IPS DF 6.9 (cell line): ENCODE measurements around the gene CDS2.

Experiments used
- DNase-seq: peaks from one replicate; pipeline ENCODE4 v3.0.0-alpha.2; 2013; ENCODE audit warnings: low read depth, low spot score
- H3K27ac ChIP-seq: one replicate; pipeline ENCODE4 v1.5.1; 2013; ENCODE audit warnings: low read length, control low read depth
- H3K27me3 ChIP-seq: 2 replicates; pipeline ENCODE4 v1.6.1; 2013; ENCODE audit warnings: mild to moderate bottlenecking, low read length; ENCODE audit not compliant: control insufficient read depth, insufficient read depth
- H3K36me3 ChIP-seq: 2 replicates; pipeline ENCODE4 v1.6.1; 2013; ENCODE audit warnings: low read length; ENCODE audit not compliant: control insufficient read depth, insufficient read depth
- H3K4me1 ChIP-seq: 2 replicates; pipeline ENCODE4 v1.6.1; 2013; ENCODE audit warnings: low read length; ENCODE audit not compliant: control insufficient read depth, insufficient read depth
- H3K4me3 ChIP-seq: 2 replicates; pipeline ENCODE4 v1.5.1; 2013; ENCODE audit warnings: mild to moderate bottlenecking, low read length
- H3K9me3 ChIP-seq: 2 replicates; pipeline ENCODE4 v1.6.1; 2013; ENCODE audit warnings: low read length, inconsistent platforms; ENCODE audit not compliant: control insufficient read depth, insufficient read depth
- WGBS: extraction: QIAGEN DNeasy Blood & Tissue Kit; methylation state at CpG from one replicate; pipeline ENCODE4 v1.1.7; 2013; ENCODE audit warnings: mixed read lengths, missing lambda C conversion rate; ENCODE audit not compliant: insufficient read length, insufficient coverage; 5-methylcytosine and 5-hydroxymethylcytosine counted together

CDS2 gene

DNA sequence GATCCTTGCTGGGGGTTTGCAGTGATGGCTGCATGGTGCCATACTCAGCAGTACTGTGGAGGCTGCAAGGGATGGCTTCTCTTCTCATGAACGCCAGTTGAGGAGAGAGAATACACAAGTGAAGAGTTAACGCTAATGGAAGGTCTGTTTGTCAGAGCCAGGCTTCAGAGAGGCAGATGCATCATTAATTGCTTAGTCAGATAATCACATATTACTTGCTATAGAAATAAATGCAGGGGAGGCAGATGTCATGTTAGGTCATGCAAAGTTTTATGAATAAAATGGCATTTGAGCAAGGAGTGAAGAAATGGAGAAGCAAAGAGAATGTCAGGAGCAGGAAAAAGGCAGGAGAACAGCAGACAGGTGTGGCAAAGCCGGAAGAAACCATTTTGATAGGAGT is 51.2 kb downstream of the CDS2 start:
- no peak for DNase-seq
- peaks cover 3% of the 10 kb centered on the region; the same call in 1 of the 2 replicates for H3K4me1 ChIP-seq
- no peaks in the 10 kb centered on the region for H3K9me3 ChIP-seq
- no CpG with 5 or more reads among the region's 3 CpGs for WGBS
- H3K27ac ChIP-seq: no peak overlapping the region
- H3K4me3 ChIP-seq: no peak overlapping the region
- H3K36me3 ChIP-seq: peaks cover 3% of the 10 kb centered on the region; the same call in 1 of the 2 replicates
- H3K27me3 ChIP-seq: no peaks in the 10 kb centered on the region

DNA sequence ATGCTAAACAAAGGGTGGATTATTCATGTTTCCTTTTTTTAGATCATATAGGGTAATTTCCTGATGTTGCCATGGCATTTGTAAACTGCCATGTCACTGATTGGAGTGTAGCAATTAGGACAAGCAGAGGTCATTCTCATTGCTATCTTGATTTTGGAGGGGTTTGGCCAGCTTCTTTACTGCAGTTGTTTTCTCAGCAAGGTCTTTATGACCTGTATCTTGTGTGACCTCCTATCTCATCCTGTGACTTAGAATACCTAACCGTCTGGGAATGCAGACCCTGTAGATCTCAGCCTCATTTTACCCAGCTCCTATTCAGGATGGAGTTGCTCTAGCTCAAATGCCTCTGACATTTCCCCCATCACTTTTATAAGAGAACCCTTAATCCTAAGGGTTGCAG is 53.6 kb downstream of the CDS2 start:
- no CpG with 5 or more reads among the region's 1 CpG for WGBS
- H3K36me3 ChIP-seq: peaks cover 6% of the 10 kb centered on the region; the same call in 1 of the 2 replicates

DNA sequence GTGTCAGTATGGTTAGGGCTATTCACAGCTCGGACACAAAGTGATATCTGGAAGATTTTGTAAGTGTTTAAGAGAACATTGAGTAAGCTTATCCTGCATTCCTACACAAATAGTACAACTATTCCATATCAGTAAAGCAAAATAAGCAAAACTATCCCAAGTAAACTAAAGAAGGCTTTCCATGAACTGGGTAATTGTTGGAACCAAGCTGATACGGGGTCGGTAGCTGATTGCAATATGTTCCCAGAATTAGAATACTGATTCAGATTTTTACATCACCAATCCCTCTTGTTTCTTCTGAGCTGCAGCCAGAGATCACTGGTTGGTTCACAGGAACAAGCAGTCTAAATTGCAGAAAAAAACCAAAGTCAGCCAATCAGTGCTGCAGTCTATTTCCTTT is 54.1 kb downstream of the CDS2 start:
- no CpG with 5 or more reads among the region's 3 CpGs for WGBS
- no peaks in the 10 kb centered on the region for H3K27me3 ChIP-seq
- peaks cover 3% of the 10 kb centered on the region; the same call in 1 of the 2 replicates for H3K4me1 ChIP-seq
- no peaks in the 10 kb centered on the region for H3K9me3 ChIP-seq
- no peak for DNase-seq
- peaks cover 9% of the 10 kb centered on the region for H3K36me3 ChIP-seq
- no peak overlapping the region for H3K4me3 ChIP-seq
- H3K27ac ChIP-seq: no peak overlapping the region

More for the DNA sequence above, 53.6 kb downstream of the CDS2 start:
- no peak overlapping the region for H3K4me3 ChIP-seq
- H3K4me1 ChIP-seq: peaks cover 3% of the 10 kb centered on the region; the same call in 1 of the 2 replicates
- no peak overlapping the region for H3K27ac ChIP-seq
- no peaks in the 10 kb centered on the region for H3K27me3 ChIP-seq
- DNase-seq: no peak
- no peaks in the 10 kb centered on the region for H3K9me3 ChIP-seq

GRCh38 chr20:5181492-5181891 is 54.7 kb downstream of the CDS2 start:
- no CpG with 5 or more reads among the region's 2 CpGs for WGBS
- Histone ChIP-seq H3K27ac (no peak overlapping the region), H3K4me3 (no peak overlapping the region), H3K9me3 (no peaks in the 10 kb centered on the region), H3K27me3 (no peaks in the 10 kb centered on the region), H3K4me1 (peaks cover 3% of the 10 kb centered on the region; the same call in 1 of the 2 replicates), H3K36me3 (peaks cover 10% of the 10 kb centered on the region)
- DNase-seq: no peak

DNA sequence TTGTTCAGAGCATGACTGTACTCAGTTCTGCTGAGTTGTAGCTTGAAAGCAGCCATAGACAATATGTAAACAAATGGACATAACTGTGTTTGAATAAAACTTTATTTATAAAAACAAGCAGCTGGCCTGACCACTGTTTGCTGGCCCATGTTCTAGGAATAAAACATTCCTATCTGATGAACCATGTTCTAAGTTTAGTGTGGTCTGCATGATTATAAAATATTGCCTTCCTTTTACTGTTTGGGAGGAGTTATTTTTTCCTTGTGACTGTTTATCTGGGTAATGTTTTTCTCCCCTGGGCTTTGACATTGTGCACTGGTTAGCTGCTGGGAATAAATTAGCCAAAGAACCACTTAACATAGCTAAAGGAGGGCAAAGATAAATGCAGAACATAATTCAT is 55.1 kb downstream of the CDS2 start:
- H3K36me3 ChIP-seq: peaks cover 13% of the 10 kb centered on the region
- DNase-seq: no peak

DNA sequence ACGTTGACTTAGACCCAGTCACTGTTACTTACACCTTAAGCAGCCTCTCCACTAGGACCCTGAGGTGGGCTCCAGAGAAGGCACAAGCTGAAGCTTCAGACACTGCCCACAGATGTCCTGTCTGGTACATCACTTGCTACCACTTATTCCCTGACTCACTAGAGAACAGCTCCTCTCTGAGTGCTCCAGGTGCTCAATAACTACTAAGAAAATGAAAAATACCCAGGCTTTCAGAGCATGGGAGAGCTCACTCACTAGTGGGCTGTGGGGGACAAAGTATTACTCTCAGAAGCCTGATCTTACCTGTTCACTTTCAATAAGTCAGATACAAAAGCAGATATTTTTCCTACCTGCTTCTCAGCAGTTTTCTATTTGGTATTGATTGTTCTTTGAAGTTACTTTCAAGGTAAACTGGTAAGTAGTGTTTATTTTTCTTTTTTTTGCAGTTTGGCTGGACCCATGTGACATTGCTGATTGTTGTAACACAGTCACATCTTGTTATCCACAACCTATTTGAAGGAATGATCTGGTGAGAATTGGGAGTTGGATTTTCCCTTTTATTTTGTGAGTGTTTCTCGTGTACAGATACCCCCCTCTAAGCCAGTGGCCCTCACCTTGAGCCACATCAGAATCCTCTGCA is 55.9 kb downstream of the CDS2 start:
- no peak overlapping the region for H3K4me3 ChIP-seq
- no peak for DNase-seq
- H3K36me3 ChIP-seq: peaks cover 13% of the 10 kb centered on the region
- H3K9me3 ChIP-seq: no peaks in the 10 kb centered on the region
- H3K27me3 ChIP-seq: no peaks in the 10 kb centered on the region
- WGBS: no CpG with 5 or more reads among the region's 2 CpGs
- no peaks in the 10 kb centered on the region; the same call in 1 of the 2 replicates for H3K4me1 ChIP-seq
- no peak overlapping the region for H3K27ac ChIP-seq

More for the DNA sequence above, 55.1 kb downstream of the CDS2 start:
- H3K9me3 ChIP-seq: no peaks in the 10 kb centered on the region
- H3K4me3 ChIP-seq: no peak overlapping the region
- H3K27ac ChIP-seq: no peak overlapping the region
- no peaks in the 10 kb centered on the region for H3K27me3 ChIP-seq
- peaks cover 2% of the 10 kb centered on the region; the same call in 1 of the 2 replicates for H3K4me1 ChIP-seq

GRCh38 chr20:5183731-5184474 is 57.1 kb downstream of the CDS2 start:
- Histone ChIP-seq H3K27me3 (no peaks in the 10 kb centered on the region), H3K4me3 (no peak overlapping the region), H3K9me3 (no peaks in the 10 kb centered on the region), H3K4me1 (no peaks in the 10 kb centered on the region), H3K27ac (no peak overlapping the region), H3K36me3 (peaks cover 16% of the 10 kb centered on the region)
- DNase-seq: no peak
- WGBS: no CpG with 5 or more reads among the region's 13 CpGs

DNA sequence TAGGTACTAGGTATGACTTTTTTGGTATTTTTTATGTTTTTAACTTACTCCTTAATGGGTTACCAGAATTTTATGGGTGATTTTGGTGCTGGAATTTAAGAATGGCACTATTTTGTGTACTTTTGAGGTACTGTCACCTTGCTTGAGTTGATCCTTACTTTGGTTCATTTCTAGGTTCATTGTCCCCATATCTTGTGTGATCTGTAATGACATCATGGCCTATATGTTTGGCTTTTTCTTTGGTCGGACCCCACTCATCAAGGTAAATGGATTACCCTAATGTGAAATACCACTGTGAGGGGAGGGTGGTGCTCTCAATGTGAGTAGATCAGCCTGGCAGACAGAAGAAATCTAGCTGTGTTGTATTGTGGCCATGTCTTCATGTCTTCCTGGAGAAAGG is 57.9 kb downstream of the CDS2 start:
- no peaks in the 10 kb centered on the region for H3K4me1 ChIP-seq
- DNase-seq: no peak
- no peaks in the 10 kb centered on the region for H3K27me3 ChIP-seq
- H3K9me3 ChIP-seq: no peaks in the 10 kb centered on the region
- no CpG with 5 or more reads among the region's 1 CpG for WGBS
- H3K4me3 ChIP-seq: no peak overlapping the region
- H3K27ac ChIP-seq: no peak overlapping the region
- peaks cover 18% of the 10 kb centered on the region for H3K36me3 ChIP-seq

GRCh38 chr20:5187122-5187521 is 60.3 kb downstream of the CDS2 start:
- no CpG with 5 or more reads among the region's 3 CpGs for WGBS
- Histone ChIP-seq H3K9me3 (no peaks in the 10 kb centered on the region), H3K4me3 (no peak overlapping the region), H3K27me3 (no peaks in the 10 kb centered on the region), H3K36me3 (peaks cover 18% of the 10 kb centered on the region), H3K4me1 (no peaks in the 10 kb centered on the region), H3K27ac (no peak overlapping the region)
- no peak for DNase-seq

GRCh38 chr20:5188736-5189135 is 61.9 kb downstream of the CDS2 start:
- DNase-seq: no peak
- Histone ChIP-seq H3K27ac (no peak overlapping the region), H3K36me3 (peaks cover 18% of the 10 kb centered on the region), H3K4me3 (no peak overlapping the region), H3K27me3 (no peaks in the 10 kb centered on the region), H3K4me1 (no peaks in the 10 kb centered on the region), H3K9me3 (no peaks in the 10 kb centered on the region)
- WGBS: no CpG with 5 or more reads among the region's 7 CpGs
